ENCODE measurements around the gene NBL1.

NBL1 gene

DNA sequence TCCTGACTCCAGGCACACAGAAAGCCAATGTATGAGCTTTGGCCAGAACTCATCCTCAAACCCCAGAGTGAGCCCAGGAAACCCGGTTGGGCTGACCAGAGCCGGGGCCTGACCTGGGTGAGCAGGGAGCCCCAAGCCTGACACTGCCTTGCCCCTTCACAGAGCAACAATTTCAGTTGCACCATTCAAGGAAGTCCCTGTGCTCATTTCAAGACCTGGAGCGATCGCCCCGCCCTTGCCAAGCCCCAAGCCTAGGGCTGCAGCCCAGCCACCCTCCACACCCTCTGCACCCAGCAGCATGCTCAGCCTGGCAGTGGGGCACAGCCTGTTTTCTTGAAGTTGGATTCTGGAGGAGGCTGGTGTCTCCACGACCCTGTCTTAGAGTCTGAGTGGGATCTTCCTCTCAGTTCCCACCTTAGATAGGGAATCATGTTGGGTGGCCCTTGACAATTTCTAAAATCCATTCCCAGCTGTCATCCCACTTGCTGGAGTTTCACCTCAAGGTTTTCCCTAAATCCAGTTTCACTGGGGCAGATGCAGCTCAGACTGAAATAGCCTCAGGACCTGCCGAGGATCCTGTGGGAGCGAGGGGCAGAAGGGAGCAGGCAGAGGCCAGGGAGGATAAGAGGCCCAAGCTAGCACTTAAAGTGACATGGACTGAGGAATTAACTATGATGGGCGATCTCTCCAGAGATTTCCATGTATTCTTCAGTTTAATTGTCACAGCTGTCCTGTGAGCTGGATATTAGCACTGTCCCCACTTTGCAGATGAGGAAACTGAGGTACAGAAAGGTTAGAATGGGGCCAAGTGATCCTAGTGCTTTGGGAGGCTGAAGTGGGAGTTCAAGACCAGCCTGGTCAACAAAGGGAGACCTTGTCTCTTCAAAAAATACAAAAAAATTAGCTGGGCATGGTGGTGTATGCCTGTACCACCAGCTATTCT is 2.5 kb downstream of the NBL1 start:
- DNase-seq, result no peak

DNA sequence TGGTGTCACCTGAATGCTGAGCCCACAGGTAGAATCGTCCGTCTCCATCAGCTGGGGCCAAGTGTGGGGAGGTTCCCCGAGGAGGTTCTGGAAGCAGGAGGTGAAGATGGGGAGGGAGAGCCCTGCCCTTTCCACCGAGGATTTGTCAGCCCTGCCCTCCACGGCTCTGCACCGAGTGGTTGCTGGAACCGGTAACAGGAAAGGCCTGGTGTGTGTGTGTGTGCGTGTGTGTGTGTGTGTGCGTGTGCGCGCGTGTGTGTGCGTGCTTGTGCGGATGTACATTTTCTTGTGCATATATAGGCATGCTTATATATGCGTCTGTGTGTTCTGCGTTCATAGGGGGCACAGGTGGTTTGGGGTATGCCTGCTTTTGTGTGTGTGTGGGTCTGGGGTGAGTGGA is 3.5 kb downstream of the NBL1 start:
- DNase-seq, result no peak

DNA sequence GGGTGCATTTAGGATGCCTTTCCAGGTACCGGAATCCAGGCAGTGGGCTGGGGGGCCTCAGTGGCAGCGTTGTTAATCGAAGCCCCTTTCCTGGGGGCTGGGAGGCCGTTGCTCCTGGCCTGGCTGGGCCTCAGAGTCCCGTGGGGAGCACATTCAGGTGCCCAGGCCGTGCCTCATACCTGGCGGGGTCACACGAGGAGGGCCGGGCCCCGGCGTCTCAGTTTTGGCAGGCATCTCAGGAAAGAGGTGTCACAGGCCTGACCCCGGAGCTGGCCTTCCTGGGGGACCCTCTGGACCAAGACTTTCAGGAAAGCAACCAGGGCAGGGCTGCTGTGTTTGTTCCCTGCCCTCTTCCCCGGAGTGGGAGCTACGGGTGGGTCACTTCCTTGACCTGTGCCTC is 4.1 kb downstream of the NBL1 start:
- no peak for DNase-seq

DNA sequence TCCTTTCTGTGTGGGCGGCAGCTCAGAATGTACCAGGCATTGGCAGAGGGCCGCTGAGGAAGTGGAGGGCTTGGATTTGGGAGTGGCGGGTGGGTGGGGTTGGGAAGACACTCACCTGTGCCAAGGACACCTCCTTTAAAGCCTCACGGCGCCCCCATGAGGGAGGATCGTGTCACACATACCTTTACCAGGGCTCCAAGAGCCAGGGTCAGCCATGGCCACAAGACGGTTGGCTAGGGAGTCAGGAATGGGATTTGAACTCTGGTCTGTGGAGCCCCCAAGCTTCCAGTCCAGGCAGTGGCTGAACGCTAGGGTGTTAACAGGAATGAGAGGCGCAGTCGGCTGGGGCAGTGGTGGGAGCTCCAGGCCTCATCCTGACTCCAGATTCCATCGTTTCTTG is 4.6 kb downstream of the NBL1 start:
- DNase-seq, result no peak

DNA sequence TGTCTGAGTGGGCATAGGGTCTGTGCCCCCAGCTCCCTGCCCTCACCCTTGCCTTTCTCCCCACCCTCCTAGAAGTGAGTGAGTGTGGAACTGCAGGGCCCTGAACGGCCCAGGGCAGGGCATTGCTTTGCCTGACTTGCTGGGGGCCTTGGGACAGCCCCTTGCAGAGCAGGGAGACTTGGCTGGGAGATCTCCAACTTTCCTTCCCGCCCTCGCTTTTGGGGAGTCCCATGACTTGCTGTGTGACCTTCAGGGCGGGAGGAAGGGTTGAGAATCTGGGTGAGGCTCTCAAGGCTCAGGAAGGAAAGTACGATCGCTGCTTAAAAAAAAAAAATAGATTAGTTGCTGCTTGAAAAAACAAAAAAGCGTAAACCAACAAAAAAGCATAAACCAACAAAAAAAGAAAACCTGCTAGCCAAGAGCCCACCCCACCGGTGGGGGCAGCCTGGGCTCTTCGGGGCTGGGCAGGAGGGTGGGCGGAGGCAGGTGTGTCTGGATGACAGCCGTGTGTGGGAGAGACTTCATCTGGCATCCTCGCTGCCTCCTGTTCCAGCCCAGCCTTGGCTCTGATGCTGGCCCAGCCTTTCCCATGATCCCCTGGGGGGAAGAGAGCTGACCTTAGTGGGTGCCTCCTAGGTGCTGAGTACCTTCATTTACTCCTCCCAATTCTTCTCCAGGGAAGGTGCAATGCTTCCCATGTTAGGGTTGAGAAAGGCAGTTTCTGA is 6.5 kb downstream of the NBL1 start:
- DNase-seq, result no peak

DNA sequence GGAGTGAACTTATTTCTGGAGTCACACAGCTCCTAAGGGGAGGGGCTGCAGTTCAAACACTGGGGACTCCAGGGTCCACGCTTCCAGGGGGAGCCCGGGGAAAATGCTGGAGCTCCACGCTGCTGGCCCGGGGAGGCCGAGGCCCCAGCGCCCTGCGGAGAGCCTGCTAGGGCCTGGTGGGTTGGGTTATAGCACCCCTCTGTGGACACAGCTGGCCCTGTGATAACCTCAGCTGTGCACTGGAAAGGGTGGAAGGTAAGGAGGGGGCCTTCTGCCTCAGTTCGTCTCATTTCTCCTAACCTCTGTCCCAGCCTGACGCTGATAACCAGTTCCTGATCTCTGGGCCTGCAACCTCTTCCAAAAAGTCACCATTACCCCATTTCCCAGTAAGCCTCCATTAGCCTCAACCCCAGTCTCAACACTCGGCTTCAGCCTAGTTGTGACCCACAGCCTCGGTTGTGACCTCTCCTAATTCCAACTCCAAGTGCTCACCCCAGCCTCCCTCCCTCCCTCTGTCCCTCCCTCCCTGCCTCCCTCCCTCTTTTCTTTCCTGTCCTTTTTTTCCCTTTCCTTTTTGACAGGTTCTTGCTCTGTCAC is 7.1 kb downstream of the NBL1 start:
- DNase-seq, result no peak

DNA sequence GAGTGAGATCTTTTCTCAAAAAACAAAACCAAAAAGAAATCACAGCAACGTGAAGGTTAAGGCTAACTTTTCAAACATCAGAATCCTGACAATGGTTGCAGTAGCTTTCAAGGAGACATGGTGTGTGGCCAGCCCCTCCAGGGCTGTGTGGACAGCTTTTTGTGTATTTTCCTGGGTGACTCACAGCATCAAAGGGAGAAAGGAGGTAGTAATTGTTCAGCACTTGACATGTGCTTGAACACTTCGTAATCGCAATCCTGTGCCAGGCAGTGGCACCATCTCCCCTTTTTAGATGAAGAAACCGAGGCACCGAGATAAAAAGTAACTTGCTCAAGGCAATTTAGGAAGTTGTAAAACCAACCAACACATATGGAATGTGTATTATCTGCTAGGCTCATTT is 10.3 kb downstream of the NBL1 start:
- DNase-seq, result no peak

DNA sequence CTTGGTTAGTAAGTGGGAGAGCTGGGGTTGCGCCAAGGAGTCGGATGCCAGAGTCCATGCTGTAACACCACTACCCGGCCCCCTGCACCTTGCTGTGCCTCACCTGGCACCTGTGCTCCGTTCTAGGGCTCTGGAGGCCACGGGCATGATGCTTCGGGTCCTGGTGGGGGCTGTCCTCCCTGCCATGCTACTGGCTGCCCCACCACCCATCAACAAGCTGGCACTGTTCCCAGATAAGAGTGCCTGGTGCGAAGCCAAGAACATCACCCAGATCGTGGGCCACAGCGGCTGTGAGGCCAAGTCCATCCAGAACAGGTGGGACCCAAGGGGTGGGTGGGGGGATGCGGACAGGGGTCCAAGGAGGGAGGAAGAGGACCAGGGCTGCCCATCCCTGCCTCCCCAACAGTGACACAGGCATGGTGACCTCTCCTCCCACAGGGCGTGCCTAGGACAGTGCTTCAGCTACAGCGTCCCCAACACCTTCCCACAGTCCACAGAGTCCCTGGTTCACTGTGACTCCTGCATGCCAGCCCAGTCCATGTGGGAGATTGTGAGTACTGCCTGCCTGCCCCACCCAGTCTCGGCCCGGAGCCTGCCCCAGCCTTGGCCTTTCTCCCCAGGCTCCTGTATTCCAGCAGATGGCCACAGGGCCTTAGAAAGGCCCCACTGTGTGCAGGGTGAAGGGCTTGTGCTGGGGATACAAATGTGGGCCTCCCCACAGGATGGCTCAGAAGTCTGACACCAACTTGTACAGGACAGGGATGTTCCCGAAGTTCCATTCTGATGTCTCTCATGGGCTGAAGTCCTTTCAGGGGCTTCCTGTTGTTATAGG is 11.0 kb downstream of the NBL1 start:
- no peak for DNase-seq

DNA sequence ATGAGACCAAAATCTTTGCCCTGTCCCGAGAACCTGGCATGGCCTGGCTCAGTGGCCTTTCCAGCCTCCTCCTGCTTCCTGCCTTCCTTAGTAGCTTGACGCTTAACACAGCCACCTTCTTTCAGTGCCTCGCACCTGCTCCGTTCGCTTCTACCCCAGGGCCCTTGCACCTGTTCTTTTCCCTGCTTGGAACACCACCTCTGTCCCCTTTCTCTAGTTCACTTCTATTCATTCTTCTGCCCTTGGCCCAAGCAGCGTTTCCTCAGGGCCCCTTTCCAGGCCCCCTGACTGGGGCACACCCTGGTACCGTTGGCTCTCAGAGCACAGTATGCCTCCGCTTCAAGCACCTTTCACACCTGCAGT is 11.6 kb downstream of the NBL1 start:
- no peak for DNase-seq

DNA sequence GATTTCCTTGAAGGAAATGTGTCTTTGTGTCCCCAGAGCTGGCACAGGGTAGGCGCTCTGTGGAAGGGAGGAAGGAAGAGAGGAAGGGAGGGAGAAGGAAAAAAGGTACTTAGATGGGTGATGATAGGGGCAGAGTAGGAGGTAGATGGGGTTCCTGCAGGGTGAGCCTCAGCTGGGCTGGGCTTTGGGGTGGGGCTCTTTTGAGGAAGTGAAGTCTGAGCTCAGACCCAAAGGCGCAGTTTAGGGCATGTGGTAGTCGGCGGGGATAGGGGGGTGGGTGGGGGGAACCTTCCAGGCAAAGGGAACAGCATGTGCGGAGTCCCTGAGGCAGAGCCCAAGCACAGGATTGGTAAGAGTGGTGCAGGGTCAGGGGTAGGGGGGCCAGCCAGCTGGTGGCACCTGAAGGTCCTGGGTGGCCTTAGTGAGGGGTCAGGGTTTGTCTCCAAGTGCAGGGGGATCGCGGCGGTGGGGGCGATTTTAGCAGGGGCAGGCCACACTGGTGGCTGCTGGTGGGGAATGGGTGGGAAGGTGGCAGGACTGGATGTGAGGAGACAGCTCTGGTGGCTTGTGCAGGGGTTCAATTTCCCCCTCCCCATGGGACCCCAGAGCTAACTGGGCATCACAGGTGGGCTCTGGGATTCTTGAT is 12.1 kb downstream of the NBL1 start:
- DNase-seq, result no peak

DNA sequence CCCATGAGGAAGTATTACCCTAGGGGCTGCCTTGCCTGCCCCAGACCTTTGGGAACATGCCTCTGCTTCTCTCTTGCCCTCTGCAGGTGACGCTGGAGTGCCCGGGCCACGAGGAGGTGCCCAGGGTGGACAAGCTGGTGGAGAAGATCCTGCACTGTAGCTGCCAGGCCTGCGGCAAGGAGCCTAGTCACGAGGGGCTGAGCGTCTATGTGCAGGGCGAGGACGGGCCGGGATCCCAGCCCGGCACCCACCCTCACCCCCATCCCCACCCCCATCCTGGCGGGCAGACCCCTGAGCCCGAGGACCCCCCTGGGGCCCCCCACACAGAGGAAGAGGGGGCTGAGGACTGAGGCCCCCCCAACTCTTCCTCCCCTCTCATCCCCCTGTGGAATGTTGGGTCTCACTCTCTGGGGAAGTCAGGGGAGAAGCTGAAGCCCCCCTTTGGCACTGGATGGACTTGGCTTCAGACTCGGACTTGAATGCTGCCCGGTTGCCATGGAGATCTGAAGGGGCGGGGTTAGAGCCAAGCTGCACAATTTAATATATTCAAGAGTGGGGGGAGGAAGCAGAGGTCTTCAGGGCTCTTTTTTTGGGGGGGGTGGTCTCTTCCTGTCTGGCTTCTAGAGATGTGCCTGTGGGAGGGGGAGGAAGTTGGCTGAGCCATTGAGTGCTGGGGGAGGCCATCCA is 12.8 kb downstream of the NBL1 start:
- no peak for DNase-seq

DNA sequence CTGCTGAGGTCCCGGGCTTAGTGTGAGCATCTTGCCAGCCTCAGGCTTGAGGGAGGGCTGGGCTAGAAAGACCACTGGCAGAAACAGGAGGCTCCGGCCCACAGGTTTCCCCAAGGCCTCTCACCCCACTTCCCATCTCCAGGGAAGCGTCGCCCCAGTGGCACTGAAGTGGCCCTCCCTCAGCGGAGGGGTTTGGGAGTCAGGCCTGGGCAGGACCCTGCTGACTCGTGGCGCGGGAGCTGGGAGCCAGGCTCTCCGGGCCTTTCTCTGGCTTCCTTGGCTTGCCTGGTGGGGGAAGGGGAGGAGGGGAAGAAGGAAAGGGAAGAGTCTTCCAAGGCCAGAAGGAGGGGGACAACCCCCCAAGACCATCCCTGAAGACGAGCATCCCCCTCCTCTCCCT is 13.4 kb downstream of the NBL1 start:
- DNase-seq, result no peak

DNA sequence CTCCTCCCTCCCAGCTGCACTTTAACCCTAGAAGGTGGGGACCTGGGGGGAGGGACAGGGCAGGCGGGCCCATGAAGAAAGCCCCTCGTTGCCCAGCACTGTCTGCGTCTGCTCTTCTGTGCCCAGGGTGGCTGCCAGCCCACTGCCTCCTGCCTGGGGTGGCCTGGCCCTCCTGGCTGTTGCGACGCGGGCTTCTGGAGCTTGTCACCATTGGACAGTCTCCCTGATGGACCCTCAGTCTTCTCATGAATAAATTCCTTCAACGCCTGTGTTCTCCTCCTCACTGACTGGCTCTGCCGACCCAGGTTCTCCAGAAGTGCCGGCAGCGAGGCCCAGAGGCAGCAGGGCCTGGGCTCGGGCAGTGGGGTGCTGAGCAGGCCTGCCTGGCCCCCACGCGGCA is 14.1 kb downstream of the NBL1 start:
- no peak for DNase-seq

DNA sequence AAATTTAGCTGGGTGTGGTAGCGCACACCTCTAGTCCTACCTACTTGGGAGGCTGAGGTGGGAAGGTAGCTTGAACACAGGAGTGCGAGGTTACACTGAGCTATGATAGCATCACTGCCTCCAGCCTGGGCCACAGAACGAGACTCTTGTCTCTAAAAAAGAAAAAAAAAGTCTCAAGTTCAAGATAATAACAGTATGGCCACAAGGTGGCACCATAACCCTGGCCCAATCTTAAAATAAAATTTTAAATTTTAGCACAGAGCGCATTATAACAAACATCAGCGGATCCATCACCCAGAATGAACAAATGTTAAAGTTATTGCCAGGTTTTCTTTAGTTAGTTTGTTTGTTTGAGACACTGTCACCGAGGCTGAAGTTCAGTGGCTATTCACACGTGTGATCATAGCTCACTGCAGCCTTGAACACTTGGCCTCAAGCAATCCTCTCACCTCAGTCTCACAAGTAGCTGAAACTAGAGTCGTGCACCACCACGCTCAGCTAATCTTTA is 17.7 kb downstream of the NBL1 start:
- no peak for DNase-seq

DNA sequence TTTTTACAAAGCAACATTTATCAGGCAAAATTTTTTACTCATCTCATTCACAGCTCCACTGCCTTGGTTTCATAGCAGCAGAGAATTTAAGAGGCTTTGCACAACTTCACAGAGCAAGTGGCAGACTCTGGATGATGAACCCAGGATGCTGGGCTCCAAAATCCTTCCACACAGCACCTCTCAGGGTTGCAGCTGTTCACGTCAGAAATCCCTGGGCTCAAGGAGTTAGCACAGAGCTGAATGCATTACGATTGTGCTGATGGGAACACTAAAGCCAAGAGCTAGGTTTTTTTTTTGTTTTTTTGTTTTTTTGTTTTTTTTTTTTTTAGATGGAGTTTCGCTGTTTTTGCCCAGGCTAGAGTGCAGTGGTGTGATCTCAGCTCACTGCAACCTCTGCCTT is 18.2 kb downstream of the NBL1 start:
- DNase-seq, result no peak

DNA sequence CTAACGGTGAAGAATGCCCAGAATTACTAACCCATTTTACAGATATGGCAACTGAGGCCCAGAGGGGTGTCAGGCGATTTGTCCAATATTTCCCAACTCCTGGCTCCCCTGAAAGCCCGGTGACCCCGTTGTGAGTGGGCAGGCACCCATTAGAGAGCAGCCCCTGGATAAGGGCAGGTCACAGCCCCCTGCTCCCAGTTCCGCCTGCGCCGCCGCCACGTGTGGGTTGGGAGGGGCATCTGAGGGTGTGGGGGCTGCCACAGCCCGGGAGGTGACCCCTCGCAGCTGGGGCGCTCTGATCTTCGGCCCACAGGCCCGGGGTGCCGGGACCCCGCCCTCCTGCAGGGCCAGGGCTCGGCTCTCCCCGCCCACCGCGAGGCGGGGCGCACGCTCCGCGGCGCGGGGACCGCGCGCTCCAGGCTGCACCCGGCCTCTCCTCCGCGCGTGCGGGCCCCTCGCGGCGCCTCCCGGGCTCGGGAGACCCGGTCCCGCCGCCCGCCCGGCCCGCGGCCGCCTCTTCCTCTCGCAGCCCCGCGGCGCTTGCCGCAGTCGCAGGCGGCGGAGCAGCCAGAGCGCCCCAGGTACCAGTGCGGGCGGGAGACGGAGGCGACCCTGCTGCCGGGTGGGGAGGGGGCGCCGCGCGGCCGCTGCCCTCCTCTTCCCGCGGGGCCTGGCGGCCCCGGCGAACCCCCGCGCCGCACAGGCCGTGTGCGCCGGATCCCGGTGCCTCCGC is 20.5 kb downstream of the NBL1 start, which contains the start of gene HTR6:
Gene HTR6 (plus strand): TSS at position 423 of the 733 bp plus-strand sequence. CDS start 879 bp downstream, outside the sequence.
- no peak for DNase-seq

DNA sequence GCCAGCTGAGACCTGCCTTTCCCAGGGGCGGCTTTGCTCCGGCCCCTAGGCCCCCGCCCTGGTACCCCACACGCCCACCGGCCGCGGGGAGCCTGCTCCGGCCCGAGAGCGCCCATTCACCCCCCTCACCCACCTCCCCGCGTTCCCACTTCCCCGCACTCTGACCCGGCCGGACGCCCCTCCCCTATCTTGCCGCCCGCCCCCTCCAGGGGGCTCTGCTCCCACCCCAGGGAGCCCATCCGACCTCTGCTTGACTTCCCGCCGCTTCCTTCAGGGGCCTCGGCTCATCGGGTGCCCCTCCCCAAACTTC is 21.0 kb downstream of the NBL1 start:
- no peak for DNase-seq

DNA sequence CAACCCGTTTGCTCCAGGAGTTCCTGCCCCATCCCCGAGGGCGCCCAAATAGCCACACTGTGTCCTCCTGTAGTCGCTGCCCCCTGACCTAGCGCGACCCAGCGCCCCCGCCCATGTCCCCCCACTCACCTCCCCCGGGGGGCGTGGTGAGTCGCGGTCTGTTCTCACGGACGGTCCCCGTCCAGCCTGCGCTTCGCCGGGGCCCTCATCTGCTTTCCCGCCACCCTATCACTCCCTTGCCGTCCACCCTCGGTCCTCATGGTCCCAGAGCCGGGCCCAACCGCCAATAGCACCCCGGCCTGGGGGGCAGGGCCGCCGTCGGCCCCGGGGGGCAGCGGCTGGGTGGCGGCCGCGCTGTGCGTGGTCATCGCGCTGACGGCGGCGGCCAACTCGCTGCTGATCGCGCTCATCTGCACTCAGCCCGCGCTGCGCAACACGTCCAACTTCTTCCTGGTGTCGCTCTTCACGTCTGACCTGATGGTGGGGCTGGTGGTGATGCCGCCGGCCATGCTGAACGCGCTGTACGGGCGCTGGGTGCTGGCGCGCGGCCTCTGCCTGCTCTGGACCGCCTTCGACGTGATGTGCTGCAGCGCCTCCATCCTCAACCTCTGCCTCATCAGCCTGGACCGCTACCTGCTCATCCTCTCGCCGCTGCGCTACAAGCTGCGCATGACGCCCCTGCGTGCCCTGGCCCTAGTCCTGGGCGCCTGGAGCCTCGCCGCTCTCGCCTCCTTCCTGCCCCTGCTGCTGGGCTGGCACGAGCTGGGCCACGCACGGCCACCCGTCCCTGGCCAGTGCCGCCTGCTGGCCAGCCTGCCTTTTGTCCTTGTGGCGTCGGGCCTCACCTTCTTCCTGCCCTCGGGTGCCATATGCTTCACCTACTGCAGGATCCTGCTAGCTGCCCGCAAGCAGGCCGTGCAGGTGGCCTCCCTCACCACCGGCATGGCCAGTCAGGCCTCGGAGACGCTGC is 21.7 kb downstream of the NBL1 start:
- no peak for DNase-seq

DNA sequence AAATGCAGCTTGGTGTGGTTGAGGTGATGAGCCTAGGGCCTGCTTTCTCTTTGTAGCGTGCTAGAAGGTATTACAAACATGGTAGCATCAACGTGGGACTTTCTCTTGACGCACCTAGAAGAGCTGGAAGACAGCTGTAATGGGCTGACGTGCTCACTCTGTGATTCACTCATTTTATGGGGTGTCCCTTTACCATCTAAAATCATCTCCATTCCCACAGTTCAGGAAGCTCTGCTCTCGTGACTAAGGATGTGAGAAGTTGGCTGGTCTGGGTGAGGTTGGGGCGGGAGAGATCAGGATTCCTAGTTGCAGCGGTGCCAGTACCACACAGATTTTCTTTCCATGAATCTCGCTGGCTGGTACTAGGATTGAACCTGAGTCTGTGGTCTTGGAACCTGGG is 24.8 kb downstream of the NBL1 start:
- no peak for DNase-seq

DNA sequence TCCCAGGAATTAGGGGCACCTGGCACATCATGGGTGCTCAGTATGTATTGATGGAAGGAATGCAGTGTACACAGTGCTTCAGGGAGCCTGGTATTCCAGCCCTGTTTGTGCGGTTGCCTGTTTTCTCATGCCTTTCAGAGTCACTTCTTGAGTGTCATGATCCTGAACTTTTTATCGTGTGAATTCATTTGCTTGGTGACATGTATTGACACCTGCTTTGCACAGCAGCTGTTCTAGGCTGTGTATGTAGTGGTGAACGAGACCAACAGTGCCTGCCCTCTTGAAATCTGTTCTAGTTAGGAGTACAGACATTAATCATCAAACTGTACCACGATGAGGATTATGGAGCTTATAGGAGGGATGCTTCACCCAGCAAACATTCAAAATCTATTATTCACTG is 26.7 kb downstream of the NBL1 start:
- DNase-seq, result no peak

Data from NCI-H2107 (cell line).